ENCODE data around the gene CALN1.

CALN1 gene

DNA sequence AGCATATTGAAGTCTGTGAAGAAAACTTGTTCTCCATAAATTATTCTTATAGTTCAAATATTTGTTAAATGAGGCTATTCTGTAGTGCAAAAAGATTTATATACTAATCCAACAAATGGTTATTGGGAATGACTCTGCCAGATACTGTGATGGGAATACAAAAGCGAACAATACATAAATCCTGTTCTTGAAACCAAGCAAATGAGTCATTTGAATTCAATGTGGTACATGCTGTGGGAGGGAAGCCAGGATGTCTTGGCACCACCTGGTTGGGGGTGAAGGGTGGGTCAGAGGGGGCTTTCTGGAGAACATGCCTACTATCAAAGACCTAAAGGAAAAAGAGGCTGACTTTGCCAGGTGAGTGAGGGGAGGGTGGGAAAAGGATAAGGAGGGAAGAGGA is 594.2 kb downstream of the CALN1 start:
- Histone ChIP-seq H3K9me3 (ENCODE audit: severe bottlenecking) (no peaks in the 10 kb centered on the region), H3K36me3 (ENCODE audit: low read depth) (no peaks in the 10 kb centered on the region), H3K27me3 (ENCODE audit: insufficient read depth, poor library complexity, severe bottlenecking) (no peaks in the 10 kb centered on the region), H3K4me3 (ENCODE audit: severe bottlenecking) (no peak overlapping the region), H3K27ac (ENCODE audit: poor library complexity, severe bottlenecking) (no peak overlapping the region), H3K4me1 (ENCODE audit: insufficient read depth, poor library complexity, severe bottlenecking) (no peaks in the 10 kb centered on the region)
- ATAC-seq (ENCODE audit: low read depth) (no peak), DNase-seq (ENCODE audit: low spot score) (no peak)
- TF ChIP-seq, protein P1, sequence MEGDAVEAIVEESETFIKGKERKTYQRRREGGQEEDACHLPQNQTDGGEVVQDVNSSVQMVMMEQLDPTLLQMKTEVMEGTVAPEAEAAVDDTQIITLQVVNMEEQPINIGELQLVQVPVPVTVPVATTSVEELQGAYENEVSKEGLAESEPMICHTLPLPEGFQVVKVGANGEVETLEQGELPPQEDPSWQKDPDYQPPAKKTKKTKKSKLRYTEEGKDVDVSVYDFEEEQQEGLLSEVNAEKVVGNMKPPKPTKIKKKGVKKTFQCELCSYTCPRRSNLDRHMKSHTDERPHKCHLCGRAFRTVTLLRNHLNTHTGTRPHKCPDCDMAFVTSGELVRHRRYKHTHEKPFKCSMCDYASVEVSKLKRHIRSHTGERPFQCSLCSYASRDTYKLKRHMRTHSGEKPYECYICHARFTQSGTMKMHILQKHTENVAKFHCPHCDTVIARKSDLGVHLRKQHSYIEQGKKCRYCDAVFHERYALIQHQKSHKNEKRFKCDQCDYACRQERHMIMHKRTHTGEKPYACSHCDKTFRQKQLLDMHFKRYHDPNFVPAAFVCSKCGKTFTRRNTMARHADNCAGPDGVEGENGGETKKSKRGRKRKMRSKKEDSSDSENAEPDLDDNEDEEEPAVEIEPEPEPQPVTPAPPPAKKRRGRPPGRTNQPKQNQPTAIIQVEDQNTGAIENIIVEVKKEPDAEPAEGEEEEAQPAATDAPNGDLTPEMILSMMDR (IDR thresholded peaks at IDR 0.05; ENCODE audit: poor library complexity, severe bottlenecking): no peak

DNA sequence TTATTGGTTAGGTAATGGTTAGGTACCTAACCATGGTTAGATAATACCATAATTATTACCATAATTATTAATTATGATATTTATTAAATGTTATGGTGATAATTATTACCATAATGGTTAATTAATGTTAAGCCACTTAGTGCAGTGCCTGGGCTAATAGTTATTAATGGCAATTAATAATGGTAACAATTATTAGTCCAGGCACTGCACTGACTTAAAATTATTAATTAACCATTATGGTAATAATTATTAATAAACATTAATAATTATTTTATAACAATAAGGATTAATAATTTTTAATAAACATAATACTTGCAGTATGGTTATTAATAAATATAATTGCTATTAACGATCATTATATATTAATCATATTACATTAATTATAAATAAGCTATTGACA is 604.0 kb downstream of the CALN1 start:
- ATAC-seq (ENCODE audit: low read depth): no peak
- no peaks in the 10 kb centered on the region for H3K27me3 ChIP-seq (ENCODE audit: insufficient read depth, poor library complexity, severe bottlenecking)
- no peaks in the 10 kb centered on the region for H3K36me3 ChIP-seq (ENCODE audit: low read depth)

DNA sequence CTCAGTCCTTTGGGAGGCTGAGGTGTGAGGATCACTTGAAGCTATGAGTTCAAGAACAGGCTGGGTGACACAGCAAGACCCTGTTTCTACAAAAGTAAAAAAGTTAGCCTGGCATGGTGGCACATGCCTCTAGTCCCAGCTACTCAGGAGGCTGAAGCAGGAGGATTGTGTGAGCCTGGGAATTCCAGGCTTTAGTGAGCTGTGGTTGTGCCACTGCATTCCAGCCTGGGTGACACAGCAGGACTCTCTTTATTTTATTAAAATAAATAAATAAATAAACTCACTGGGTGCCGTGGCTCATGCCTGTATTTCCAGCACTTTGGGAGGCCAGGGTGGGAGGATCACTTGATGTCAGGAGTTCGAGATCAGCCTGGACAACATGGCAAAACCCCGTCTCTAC is 607.9 kb downstream of the CALN1 start:
- no peaks in the 10 kb centered on the region for H3K27me3 ChIP-seq (ENCODE audit: insufficient read depth, poor library complexity, severe bottlenecking)
- peaks cover 3% of the 10 kb centered on the region for H3K9me3 ChIP-seq (ENCODE audit: severe bottlenecking)
- TF ChIP-seq, protein P1 (IDR thresholded peaks at IDR 0.05; ENCODE audit: poor library complexity, severe bottlenecking): no peak
- H3K4me1 ChIP-seq (ENCODE audit: insufficient read depth, poor library complexity, severe bottlenecking): no peaks in the 10 kb centered on the region
- no peaks in the 10 kb centered on the region for H3K36me3 ChIP-seq (ENCODE audit: low read depth)
- ATAC-seq (ENCODE audit: low read depth) (no peak), DNase-seq (ENCODE audit: low spot score) (no peak)
- no peak overlapping the region for H3K4me3 ChIP-seq (ENCODE audit: severe bottlenecking)
- no peak overlapping the region for H3K27ac ChIP-seq (ENCODE audit: poor library complexity, severe bottlenecking)

More for the DNA sequence above, 604.0 kb downstream of the CALN1 start:
- Histone ChIP-seq H3K9me3 (ENCODE audit: severe bottlenecking) (peaks cover 3% of the 10 kb centered on the region), H3K4me1 (ENCODE audit: insufficient read depth, poor library complexity, severe bottlenecking) (no peaks in the 10 kb centered on the region), H3K27ac (ENCODE audit: poor library complexity, severe bottlenecking) (no peak overlapping the region), H3K4me3 (ENCODE audit: severe bottlenecking) (no peak overlapping the region)
- TF ChIP-seq, protein P1 (IDR thresholded peaks at IDR 0.05; ENCODE audit: poor library complexity, severe bottlenecking): no peak
- DNase-seq (ENCODE audit: low spot score): no peak

DNA sequence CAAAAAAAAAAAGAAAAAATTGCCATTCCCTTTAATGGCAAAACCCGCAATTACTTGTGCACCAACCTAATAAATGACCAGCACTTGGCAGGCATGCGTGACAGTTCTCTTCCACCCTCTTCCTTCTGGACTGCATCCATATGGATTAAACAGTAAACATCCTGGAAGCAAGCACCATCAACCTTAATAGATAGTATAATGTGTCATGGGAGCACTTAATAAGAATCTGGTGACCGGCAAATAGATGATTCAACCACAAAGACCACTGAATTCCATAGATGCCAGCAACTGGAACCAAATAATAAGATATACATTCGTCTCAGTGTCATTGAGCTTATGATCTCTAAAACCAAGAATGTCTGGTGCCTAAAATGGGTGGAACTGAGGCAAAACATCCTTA is 610.2 kb downstream of the CALN1 start:
- no peak overlapping the region for H3K4me3 ChIP-seq (ENCODE audit: severe bottlenecking)
- H3K36me3 ChIP-seq (ENCODE audit: low read depth): no peaks in the 10 kb centered on the region
- ATAC-seq (ENCODE audit: low read depth) (no peak), DNase-seq (ENCODE audit: low spot score) (no peak)
- TF ChIP-seq, protein P1 (IDR thresholded peaks at IDR 0.05; ENCODE audit: poor library complexity, severe bottlenecking): no peak
- no peaks in the 10 kb centered on the region for H3K4me1 ChIP-seq (ENCODE audit: insufficient read depth, poor library complexity, severe bottlenecking)
- H3K27ac ChIP-seq (ENCODE audit: poor library complexity, severe bottlenecking): no peak overlapping the region
- no peaks in the 10 kb centered on the region for H3K27me3 ChIP-seq (ENCODE audit: insufficient read depth, poor library complexity, severe bottlenecking)
- H3K9me3 ChIP-seq (ENCODE audit: severe bottlenecking): peaks cover 3% of the 10 kb centered on the region

DNA sequence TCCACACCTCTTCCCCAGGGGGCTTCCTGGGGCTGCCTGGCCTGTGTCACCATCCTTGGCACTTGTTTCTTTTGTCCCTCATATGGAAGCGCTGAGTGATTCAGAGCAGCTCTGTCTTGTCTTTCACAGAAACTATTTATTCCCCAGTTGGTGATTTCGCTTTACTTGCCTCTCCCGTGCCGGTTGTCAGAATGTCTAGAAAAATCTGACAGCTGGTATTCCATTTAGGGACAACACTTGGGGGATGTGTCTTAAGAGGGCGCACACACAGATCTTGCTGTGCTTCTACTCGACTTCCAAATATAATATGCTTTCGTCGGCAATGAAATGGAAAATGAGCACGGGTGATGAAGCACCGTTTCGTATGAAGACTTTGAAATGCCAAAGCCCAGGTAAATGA is 611.8 kb downstream of the CALN1 start:
- Histone ChIP-seq H3K4me1 (ENCODE audit: insufficient read depth, poor library complexity, severe bottlenecking) (no peaks in the 10 kb centered on the region), H3K27me3 (ENCODE audit: insufficient read depth, poor library complexity, severe bottlenecking) (no peaks in the 10 kb centered on the region), H3K4me3 (ENCODE audit: severe bottlenecking) (no peak overlapping the region), H3K9me3 (ENCODE audit: severe bottlenecking) (no peaks in the 10 kb centered on the region), H3K27ac (ENCODE audit: poor library complexity, severe bottlenecking) (no peak overlapping the region), H3K36me3 (ENCODE audit: low read depth) (no peaks in the 10 kb centered on the region)
- DNase-seq (ENCODE audit: low spot score) (no peak), ATAC-seq (ENCODE audit: low read depth) (no peak)
- TF ChIP-seq, protein P1 (IDR thresholded peaks at IDR 0.05; ENCODE audit: poor library complexity, severe bottlenecking): no peak

Measured in RWPE2 (cell line).